Activated T-cell treated with anti-CD3 and anti-CD28 coated beads for 4 hours (primary cell): Measurements from ENCODE around the gene FANCD2.
"Not testable (repeated sequence)": the region's sequence is repeated elsewhere in the genome, so short reads cannot be mapped to it uniquely, and the experiment has no call there.

Experiments
- DNase-seq: peaks from one replicate; pipeline ENCODE4 v3.0.0-alpha.2; 2020

FANCD2 gene

GRCh38 chr3:10026084-10026890 lies at the start of gene FANCD2:
Gene FANCD2 (plus strand): TSS chr3:10026437. CDS start chr3:10028658, 2,221 bp downstream.
- peak; percentile 94 for DNase-seq

- no peak for DNase-seq
These were observed 49.2 kb upstream of the FANCD2 start for GRCh38 chr3:9976721-9977709.

- no peak for DNase-seq
These were observed 47.4 kb upstream of the FANCD2 start for GRCh38 chr3:9978710-9979305.

- no peak for DNase-seq
These were observed 46.0 kb upstream of the FANCD2 start for GRCh38 chr3:9980251-9980650.

DNA sequence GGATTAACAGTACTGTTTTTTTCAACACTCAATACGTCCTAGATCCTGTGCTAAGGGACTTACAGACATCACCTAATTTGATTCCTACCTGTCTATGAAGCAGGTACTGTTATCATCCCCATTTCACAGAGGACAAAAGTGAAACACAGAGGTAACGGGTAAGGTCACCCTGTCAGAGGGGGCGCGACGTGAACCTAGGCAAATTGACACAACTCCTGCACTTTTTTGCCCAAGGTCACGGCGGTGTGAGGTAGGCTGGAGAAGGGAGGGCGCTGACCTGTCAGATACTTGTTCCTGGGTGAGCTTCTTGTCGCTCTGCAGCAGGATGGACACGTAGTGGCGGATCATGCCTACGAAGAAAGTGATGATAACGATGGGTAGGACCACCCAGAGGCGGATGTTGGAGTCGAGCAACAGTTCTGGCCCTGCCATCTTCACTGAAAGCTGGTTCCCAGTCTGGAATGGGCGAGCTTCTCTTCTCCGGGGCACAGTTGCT lies 40.0 kb upstream of the FANCD2 start:
- DNase-seq = no peak

- DNase-seq = no peak
These were observed 32.0 kb upstream of the FANCD2 start for GRCh38 chr3:9994086-9994844.

DNA sequence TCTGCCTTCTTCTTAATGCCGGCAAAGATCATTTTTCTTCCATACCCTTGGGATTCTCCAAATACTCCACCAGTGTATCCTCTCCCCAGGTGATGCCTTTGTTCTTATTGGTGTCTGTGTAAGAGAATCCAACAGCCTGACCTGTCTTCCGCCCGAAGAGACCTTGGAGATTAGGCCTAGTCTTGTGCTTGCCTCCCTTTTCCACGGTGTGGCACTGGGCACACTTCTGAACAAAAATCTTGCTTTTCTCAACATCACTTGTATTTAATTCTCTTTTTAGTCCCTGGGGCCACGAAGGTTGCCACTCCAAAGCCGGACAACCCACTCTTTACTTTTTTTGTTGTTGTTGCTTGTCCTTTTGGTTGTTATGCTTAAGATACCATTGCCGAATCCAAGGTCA lies 25.6 kb upstream of the FANCD2 start:
- DNase-seq = no peak

- no peak for DNase-seq
These were observed 23.3 kb upstream of the FANCD2 start for GRCh38 chr3:10002951-10003350.

GRCh38 chr3:10004506-10004905 lies 21.7 kb upstream of the FANCD2 start:
- DNase-seq = no peak

- no peak for DNase-seq
These were observed 21.2 kb upstream of the FANCD2 start for GRCh38 chr3:10004960-10005564.

GRCh38 chr3:10006048-10006761 lies 20.0 kb upstream of the FANCD2 start:
- DNase-seq = no peak

DNA sequence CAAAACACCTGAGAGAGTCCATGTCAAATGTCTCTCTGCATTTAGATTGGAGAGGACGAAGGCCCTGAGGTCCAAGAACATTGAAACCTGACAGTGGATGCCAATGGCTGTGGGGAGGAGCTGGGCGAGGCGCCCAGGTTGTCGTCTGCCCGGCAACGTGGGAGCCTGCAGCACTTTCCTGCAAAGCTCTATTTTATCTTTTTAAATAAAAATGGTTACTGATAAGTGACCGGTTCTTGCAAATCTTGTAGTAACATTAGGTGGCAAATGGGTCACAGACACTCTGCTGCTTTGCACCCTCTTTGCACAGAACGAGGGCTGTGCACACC lies 19.5 kb upstream of the FANCD2 start:
- no peak for DNase-seq

DNA sequence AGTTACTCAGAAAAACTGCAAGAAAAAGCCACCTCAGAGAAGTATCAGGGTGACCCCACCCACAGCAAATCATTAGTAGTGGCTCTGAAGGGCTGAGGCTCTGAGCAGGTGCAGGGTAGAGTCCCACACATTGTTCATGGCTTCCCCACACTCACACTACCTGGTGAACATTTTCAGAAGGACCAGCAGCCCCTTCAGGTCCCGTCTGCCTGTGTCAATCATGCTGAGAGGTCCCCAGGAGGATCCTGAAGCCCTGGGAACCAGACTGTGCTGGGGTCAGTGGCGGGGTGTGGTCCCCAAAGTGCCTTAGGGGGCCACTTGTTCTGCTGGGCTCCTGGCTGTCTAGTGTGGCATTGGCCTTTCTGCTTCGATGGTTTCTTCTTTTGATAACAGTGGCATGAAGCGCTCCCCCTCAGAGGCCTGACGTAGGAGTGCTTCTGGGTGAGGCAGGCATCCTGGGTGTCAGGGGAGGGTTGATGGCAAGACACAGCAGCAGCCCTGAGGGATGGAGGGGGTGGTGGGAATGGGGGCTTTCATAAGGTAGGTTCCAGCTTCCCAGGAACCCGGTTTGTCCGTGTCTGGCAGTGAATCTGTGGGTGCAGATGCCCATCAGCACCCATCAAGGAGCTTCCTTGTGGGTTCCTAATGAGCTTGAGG lies 19.0 kb upstream of the FANCD2 start:
- no peak for DNase-seq

DNA sequence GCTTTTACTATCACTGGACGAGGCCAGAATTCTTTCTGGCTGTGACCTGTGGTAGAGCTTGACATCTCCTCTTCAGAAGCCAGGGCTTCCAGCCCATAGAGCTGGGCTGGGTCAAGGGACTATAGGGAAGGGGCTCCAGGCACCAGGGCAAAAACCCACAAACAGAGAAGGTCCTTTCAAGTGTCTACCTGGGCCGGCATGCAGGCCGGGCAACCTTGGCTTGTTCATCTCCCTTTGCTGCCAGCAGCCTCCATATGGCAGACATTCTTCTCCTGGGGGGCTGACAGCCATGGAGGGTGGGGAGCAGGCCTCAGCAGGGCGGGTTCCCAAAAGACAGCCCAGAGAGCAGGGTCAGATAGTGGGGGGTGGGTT lies 18.0 kb upstream of the FANCD2 start:
- not testable (repeated sequence) for DNase-seq

DNA sequence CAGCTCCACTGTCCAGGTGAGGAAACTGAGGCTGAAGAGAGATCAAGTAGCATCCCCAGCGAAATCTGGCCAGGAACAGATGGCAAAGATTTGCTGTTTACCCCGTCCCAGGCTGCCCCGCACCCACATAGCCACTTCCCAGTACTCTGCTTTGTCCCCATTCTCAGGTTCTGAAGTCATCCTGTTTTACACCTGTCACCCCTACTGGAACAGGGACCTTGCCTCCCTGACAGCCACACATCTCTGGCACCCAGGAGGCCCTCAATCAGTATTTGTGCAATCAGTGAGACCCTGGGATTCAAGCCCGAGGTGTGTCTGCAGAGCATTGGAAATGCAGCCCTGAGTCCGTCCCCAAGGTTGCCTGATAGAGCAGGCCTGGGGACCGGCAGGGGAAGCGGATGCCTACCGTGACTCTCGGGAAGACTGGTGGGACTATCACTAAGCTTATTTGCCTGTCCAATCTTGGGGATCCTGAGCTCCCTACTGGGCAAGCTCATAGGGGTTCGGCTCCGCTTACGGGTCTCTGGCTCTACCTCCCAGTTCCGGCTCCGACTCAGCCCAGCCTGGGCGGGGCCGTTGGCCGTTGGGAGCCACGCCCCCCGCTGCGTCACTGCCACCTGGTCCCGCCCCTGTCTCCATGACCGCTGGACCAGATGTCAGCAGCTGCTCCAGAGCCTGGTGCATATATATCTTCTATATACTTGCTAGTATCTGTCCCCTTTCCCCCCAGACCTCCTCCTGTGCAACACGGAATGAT lies 17.5 kb upstream of the FANCD2 start:
- peak; percentile 73 for DNase-seq

DNA sequence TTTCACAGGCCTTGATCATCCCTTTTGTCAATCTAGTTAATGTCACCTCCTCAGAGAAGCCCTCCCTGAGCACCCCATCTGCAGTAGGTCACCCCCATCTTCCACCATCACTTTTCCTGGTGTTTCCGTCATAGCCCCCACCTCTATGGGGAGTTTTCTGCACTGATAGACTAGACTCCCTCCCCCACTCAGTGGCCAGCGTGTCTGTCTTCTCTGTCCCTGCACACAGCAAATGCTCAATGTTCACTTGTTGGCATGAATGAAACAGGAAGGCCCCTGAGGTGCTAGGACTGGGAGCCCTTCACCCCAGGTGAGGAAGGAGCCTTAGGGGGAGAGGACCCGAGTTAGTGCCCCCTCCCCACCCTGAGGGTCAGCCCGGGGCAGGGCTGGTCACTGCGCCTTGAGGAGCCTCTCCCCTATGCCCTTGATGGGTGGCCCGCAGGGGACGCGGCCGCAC lies 15.8 kb upstream of the FANCD2 start:
- DNase-seq = no peak

- peak; percentile 54 for DNase-seq
These were observed 15.3 kb upstream of the FANCD2 start for GRCh38 chr3:10010878-10011465.

DNA sequence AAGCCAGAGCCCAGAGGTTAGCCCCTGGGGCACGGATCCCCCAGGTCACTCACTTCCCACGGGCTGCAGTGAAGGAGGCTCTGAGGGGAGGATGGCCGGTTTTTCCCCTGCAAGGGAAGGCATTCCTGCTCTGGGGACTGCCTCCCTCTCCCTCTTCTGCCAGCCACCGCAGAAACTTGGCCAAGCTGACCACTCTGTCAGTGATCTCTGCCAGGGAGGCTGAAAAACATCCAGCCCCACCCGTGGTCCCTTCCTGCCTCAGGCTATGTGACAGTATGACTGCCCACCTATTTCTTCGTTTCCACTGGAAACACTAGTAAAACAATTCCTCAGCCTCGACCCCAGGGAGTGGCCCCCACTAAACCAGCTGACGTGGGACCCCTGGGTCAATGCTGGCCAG lies 14.6 kb upstream of the FANCD2 start:
- no peak for DNase-seq

GRCh38 chr3:10012106-10012505 lies 14.1 kb upstream of the FANCD2 start:
- DNase-seq = no peak

GRCh38 chr3:10015461-10015904 lies 10.8 kb upstream of the FANCD2 start:
- no peak for DNase-seq
